ENCODE data around the gene KCND2.

KCND2 gene

DNA sequence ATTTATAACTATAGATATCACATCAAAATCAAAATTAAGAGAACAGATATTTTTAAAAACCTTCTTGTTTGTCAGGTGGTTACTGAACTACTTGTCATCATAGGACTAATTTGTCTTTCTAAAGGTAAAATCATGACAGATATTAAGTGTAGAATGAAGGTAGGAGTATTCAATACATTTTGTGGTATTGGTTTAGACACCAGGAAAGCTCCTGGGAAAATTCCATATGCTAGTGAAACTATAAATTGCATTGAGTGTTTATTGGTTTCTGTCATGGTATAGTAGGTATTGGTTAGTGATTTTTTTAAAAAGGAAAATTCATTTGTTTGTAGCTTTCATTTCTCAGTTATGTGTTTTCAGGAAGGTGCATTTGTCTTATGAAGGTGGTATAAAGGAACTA is 132.7 kb downstream of the KCND2 start:
- no peaks in the 10 kb centered on the region for H3F3A ChIP-seq (ENCODE audit: control insufficient read depth, insufficient read depth)
- no peaks in the 10 kb centered on the region for H3K79me2 ChIP-seq (ENCODE audit: control insufficient read depth, low read length)
- H3K9me2 ChIP-seq (replicated peaks; ENCODE audit: control insufficient read depth, low read length): no peaks in the 10 kb centered on the region
- no peaks in the 10 kb centered on the region for H4K20me1 ChIP-seq (ENCODE audit: control insufficient read depth, insufficient read depth, low read depth, low read length)
- H3K36me3 ChIP-seq (ENCODE audit: control insufficient read depth, low read length): no peaks in the 10 kb centered on the region
- no peak overlapping the region for H3K4me2 ChIP-seq (ENCODE audit: low read length)
- H3K4me3 ChIP-seq (ENCODE audit: low read length): no peak overlapping the region
- H3K27ac ChIP-seq (ENCODE audit: low read depth, low read length): no peak overlapping the region
- TF ChIP-seq EZH2phosphoT487 (IDR thresholded peaks at IDR 0.05; ENCODE audit: borderline replicate concordance, low read length): no peak
- TF ChIP-seq, protein P1, sequence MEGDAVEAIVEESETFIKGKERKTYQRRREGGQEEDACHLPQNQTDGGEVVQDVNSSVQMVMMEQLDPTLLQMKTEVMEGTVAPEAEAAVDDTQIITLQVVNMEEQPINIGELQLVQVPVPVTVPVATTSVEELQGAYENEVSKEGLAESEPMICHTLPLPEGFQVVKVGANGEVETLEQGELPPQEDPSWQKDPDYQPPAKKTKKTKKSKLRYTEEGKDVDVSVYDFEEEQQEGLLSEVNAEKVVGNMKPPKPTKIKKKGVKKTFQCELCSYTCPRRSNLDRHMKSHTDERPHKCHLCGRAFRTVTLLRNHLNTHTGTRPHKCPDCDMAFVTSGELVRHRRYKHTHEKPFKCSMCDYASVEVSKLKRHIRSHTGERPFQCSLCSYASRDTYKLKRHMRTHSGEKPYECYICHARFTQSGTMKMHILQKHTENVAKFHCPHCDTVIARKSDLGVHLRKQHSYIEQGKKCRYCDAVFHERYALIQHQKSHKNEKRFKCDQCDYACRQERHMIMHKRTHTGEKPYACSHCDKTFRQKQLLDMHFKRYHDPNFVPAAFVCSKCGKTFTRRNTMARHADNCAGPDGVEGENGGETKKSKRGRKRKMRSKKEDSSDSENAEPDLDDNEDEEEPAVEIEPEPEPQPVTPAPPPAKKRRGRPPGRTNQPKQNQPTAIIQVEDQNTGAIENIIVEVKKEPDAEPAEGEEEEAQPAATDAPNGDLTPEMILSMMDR (IDR thresholded peaks at IDR 0.05; ENCODE audit: low read depth, low read length, poor library complexity, severe bottlenecking): no peak
- no peaks in the 10 kb centered on the region for H3K4me1 ChIP-seq (ENCODE audit: control insufficient read depth, low read length)
- H3K9me3 ChIP-seq (ENCODE audit: control insufficient read depth, insufficient read depth, low read length): no peaks in the 10 kb centered on the region
- no peaks in the 10 kb centered on the region for H3K27me3 ChIP-seq (ENCODE audit: control insufficient read depth, low read length)

DNA sequence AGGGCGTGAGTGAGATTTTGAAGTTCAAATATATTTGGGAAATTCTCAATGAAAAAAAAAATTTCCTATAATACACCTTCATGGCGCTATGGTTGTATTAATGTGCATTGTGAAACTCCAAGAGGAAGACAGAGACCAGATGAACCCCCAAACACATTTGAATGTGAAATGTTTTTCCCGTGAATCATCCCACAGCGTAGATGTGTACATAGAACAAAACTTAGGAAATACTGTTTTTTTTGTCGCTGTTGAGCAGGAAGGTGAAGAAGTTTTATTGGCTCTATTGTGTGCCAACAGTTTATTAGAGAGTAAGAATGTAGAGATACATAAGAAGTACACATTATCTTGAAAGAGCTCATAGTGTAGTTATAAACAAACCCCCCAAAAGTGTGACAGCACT is 134.0 kb downstream of the KCND2 start:
- Histone ChIP-seq H3K27me3 (ENCODE audit: control insufficient read depth, low read length) (no peaks in the 10 kb centered on the region), H3K4me3 (ENCODE audit: low read length) (no peak overlapping the region), H3K4me1 (ENCODE audit: control insufficient read depth, low read length) (no peaks in the 10 kb centered on the region), H3K79me2 (ENCODE audit: control insufficient read depth, low read length) (no peaks in the 10 kb centered on the region), H3K9me3 (ENCODE audit: control insufficient read depth, insufficient read depth, low read length) (no peaks in the 10 kb centered on the region), H3K9me2 (replicated peaks; ENCODE audit: control insufficient read depth, low read length) (no peaks in the 10 kb centered on the region), H3F3A (ENCODE audit: control insufficient read depth, insufficient read depth) (no peaks in the 10 kb centered on the region), H3K36me3 (ENCODE audit: control insufficient read depth, low read length) (no peaks in the 10 kb centered on the region), H4K20me1 (ENCODE audit: control insufficient read depth, insufficient read depth, low read depth, low read length) (no peaks in the 10 kb centered on the region), H3K4me2 (ENCODE audit: low read length) (no peak overlapping the region), H3K27ac (ENCODE audit: low read depth, low read length) (no peak overlapping the region)
- TF ChIP-seq EZH2phosphoT487 (IDR thresholded peaks at IDR 0.05; ENCODE audit: borderline replicate concordance, low read length): no peak
- TF ChIP-seq, protein P1 (IDR thresholded peaks at IDR 0.05; ENCODE audit: low read depth, low read length, poor library complexity, severe bottlenecking): no peak

DNA sequence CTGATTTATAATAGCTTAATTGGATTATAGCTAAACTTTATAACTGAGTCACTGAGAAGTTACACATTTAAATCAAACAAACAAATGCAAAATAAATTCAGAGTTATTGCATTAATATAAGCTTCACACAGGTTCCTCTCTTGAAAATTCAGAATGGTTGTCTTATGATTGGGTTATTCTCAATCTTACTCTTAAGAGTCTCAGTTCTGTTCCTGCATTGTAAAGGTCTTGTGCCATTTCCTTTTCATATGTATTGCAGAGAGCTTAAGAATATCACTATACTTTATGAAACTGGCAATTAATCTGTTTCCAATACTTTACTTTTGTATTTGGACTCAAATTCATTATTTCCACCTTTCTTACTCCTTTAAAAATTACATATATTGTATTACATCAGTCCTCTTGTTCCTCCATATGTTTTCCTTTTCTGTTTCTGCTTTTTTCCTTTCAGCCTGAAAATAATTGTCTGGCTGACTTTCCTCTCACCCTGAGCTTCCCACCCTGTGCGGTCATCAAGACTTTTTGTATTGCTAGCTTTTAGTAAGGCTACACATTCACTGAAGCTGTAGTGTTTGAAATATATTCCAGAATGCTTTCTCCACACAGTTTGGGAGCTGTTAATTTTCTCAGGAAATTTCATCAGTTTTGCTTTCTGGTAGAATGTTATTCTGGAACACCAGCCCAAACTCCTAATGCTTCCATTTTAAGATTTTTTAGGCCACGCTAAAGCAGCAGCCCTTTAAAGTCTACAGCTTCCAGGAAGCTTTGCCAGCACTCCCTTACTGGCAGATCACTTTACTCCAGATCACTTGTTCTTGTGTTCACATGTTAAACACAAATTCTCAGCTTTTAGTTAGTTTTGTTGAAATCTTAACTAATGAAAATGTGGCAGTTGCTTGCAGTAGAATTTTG is 139.4 kb downstream of the KCND2 start:
- no peaks in the 10 kb centered on the region for H3K36me3 ChIP-seq (ENCODE audit: control insufficient read depth, low read length)
- no peak overlapping the region for H3K27ac ChIP-seq (ENCODE audit: low read depth, low read length)
- no peak overlapping the region for H3K4me3 ChIP-seq (ENCODE audit: low read length)
- no peaks in the 10 kb centered on the region for H3K4me1 ChIP-seq (ENCODE audit: control insufficient read depth, low read length)
- TF ChIP-seq, protein P1 (IDR thresholded peaks at IDR 0.05; ENCODE audit: low read depth, low read length, poor library complexity, severe bottlenecking): no peak
- no peak for TF ChIP-seq EZH2phosphoT487 (IDR thresholded peaks at IDR 0.05; ENCODE audit: borderline replicate concordance, low read length)
- no peaks in the 10 kb centered on the region for H3K9me2 ChIP-seq (replicated peaks; ENCODE audit: control insufficient read depth, low read length)
- no peaks in the 10 kb centered on the region for H3K9me3 ChIP-seq (ENCODE audit: control insufficient read depth, insufficient read depth, low read length)
- no peaks in the 10 kb centered on the region for H3F3A ChIP-seq (ENCODE audit: control insufficient read depth, insufficient read depth)
- H4K20me1 ChIP-seq (ENCODE audit: control insufficient read depth, insufficient read depth, low read depth, low read length): no peaks in the 10 kb centered on the region
- no peaks in the 10 kb centered on the region for H3K27me3 ChIP-seq (ENCODE audit: control insufficient read depth, low read length)
- no peaks in the 10 kb centered on the region for H3K79me2 ChIP-seq (ENCODE audit: control insufficient read depth, low read length)
- H3K4me2 ChIP-seq (ENCODE audit: low read length): no peak overlapping the region

Measured in DOHH2 (cell line).